HCEC 1CT (cell line): Measurements from ENCODE around the gene HSPB9.
A peak's percentile ranks its signal among the peaks of the same experiment; 100 is the strongest.
"Not testable (repeated sequence)": the region's sequence is repeated elsewhere in the genome, so short reads cannot be mapped to it uniquely, and the experiment has no call there.

Experiments
- DNase-seq: peaks from one replicate; pipeline ENCODE4 v3.0.0-alpha.2; 2017

The HSPB9 gene

GRCh38 chr17:42120161-42120769 lies 2.3 kb upstream of the HSPB9 start:
- DNase-seq = no peak

- DNase-seq = peak; percentile 70
These were observed 1.5 kb upstream of the HSPB9 start, which contains the start of gene KAT2A for GRCh38 chr17:42120770-42121769. TSS of gene KAT2A (minus strand) at chr17:42121367. CDS start at chr17:42121304, 63 bp downstream.

- no peak for DNase-seq
These were observed 1.7 kb downstream of the HSPB9 start for GRCh38 chr17:42124256-42124655.

- DNase-seq = no peak
These were observed 3.0 kb downstream of the HSPB9 start for GRCh38 chr17:42125565-42125964.

GRCh38 chr17:42126836-42127235 lies 4.2 kb downstream of the HSPB9 start:
- no peak for DNase-seq

GRCh38 chr17:42127414-42127813 lies 4.8 kb downstream of the HSPB9 start:
- no peak for DNase-seq

- no peak for DNase-seq
These were observed 6.7 kb downstream of the HSPB9 start for GRCh38 chr17:42129109-42129837.

- no peak for DNase-seq
These were observed 7.8 kb downstream of the HSPB9 start for GRCh38 chr17:42130310-42130936.

- no peak for DNase-seq
These were observed 8.6 kb downstream of the HSPB9 start for GRCh38 chr17:42131232-42131631.

- no peak for DNase-seq
These were observed 9.4 kb downstream of the HSPB9 start for GRCh38 chr17:42131981-42132432.

- DNase-seq = peak; percentile 74
These were observed 10.3 kb downstream of the HSPB9 start for GRCh38 chr17:42132941-42133340.

GRCh38 chr17:42133461-42134041 lies 10.9 kb downstream of the HSPB9 start:
- no peak for DNase-seq

GRCh38 chr17:42135151-42135550 lies 12.5 kb downstream of the HSPB9 start:
- DNase-seq = no peak

GRCh38 chr17:42135664-42136653 lies 13.4 kb downstream of the HSPB9 start:
- DNase-seq = peak; percentile 72

GRCh38 chr17:42136654-42137051 lies 14.0 kb downstream of the HSPB9 start:
- DNase-seq = no peak

- no peak for DNase-seq
These were observed 16.3 kb downstream of the HSPB9 start for GRCh38 chr17:42138749-42139492.

- not testable (repeated sequence) for DNase-seq
These were observed 18.1 kb downstream of the HSPB9 start for GRCh38 chr17:42140690-42141089.

- no peak for DNase-seq
These were observed 18.8 kb downstream of the HSPB9 start for GRCh38 chr17:42141382-42141781.

GRCh38 chr17:42142371-42142896 lies 19.8 kb downstream of the HSPB9 start:
- no peak for DNase-seq

GRCh38 chr17:42143138-42143537 lies 20.5 kb downstream of the HSPB9 start:
- DNase-seq = not testable (repeated sequence)
